DMS 273 treated with DMSO at 0.1 percent for 48 hours (cell line): ENCODE data around the gene KCNB1.
"Not testable (repeated sequence)": the region's sequence is repeated elsewhere in the genome, so short reads cannot be mapped to it uniquely, and the experiment has no call there.

Source experiments
- DNase-seq: peaks from one replicate; lab custom pipeline; 2025; lab: John Stamatoyannopoulos, UW

Gene KCNB1

DNA sequence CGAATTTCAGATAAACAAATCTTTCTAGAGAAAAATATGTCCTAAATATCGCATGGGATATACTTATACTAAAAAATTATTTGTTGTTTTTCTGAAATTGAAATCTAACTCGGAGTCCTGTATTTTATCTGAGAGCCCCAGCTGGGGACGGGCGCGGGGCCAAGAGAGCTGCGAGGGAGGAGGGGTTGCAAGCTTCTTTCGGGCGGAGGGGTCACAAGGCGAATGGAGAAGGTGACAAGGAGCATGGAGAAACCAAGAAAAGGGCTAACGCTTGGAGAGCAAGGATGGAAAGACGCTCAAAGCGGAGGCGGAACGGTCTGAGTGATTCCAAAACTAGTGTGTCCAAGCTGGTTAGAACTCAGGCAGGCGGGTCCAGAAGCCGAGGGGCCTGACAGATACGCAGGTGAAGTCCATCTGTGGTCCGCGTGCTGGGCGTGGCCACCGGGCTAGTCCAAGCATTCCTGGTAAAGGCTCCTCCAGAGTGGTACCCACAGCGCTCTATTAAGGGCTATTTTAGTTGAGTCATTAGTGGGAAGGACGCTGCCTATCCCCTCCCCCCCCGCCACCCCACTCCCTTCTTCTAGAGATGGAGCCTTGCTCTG lies 163.2 kb downstream of the KCNB1 start:
- no peak for DNase-seq

DNA sequence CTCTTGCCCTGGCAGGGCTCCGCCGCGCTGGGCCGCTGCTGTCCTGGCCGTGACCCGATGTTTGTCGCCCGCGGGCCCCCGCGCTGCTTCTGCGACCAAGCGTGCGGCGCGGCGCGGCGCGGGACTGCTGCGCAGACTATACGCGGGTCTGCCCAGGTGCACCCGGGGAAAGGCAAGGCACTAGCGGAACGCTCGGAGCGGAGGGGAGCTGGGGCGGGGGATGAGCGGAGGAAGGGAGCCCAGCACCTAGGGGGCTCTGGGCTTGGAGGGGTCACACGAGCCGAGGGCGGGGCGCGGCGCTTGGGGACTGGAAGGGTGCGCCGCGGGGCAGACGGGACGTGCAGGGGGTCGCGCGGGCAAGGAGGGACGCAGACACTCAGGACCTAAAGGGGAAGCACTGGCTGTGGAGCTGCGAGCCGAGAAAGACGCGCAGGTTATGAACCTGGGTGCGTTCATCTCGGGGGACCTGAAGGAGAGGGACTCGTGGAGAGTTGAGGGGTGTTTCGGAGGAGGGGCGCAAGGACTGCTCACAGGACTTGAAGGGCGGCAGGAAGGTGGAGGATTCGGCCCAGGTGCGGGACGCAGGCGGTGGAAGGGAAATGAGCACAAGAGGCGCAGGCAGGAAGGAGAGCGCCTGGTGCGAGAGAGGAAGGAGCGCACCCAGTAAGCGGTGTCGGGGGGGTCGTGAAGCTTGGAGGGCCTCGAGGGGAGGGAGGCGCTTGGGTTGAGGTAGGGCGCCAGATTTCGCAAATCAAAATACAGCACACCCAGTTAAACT lies 163.8 kb downstream of the KCNB1 start:
- no peak for DNase-seq

DNA sequence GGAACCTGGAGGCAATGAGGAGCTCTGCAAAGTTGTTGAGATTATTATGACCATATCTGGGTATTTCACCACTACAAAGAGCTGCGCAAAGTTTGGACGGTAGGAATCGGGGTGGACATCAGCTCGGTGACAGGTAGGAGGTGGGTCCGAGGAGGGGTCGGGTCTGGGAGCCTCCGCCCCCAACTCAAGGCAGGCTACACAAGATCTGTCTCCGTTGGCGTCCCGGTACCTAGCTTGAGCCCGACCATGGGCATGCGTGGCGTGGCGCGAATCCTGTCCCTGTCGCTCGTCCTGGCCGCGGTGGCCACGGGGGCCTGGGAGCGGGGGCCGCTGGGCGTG lies 164.4 kb downstream of the KCNB1 start:
- no peak for DNase-seq

DNA sequence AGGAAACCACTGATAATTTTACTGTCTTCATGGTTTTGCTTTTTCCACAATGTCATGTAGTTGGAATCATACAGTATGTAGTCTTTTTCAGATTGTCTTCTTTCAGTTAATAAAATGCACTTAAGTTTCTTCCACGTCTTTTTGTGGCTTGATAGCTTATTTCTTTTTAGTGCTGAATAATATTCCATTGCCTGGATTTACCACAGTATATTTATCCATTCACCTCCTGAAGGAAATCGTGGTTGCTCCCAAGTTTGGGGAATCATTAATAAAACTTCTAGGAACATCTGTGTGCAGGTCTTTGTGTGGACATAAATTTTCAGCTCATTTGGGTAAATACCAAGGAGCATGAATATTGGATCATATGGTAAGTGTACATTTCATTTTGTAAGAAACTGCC lies 165.8 kb downstream of the KCNB1 start:
- no peak for DNase-seq

DNA sequence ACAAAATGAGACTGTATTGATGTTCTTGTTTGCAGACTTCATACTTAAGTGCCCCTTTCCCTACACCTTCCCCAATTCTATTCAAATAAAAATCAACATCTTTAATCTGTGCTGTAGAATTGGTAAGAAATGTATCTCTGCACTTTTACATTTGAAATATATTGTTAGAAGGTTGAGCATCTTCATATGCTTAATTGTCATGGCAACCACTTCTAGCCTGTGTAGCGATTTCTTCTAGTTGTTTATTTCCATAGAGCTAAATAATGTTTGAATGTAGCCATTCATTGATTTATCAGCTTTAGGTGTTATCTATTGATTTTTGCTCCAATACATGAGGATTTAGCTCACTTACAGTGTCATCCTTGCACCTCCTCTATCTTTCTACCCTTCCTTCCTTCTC lies 166.9 kb downstream of the KCNB1 start:
- DNase-seq: no peak

DNA sequence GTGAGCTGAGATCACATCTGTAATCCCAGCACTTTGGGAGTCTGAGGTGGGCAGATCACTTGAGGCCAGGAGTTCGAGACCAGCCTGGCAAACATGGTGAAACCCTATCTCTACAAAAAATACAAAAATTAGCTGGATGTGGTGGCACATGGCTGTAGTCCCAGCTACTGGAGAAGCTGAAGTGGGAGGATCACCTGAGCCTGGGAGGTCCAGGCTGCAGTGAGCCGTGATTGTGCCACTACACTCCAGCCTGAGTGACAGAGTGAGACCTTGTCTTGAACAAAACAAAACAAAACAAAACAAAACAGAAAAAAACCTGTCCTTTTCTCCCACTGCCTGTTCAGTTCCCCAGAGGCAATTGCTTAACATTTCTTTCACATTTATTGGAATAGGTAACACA lies 168.4 kb downstream of the KCNB1 start:
- DNase-seq: not testable (repeated sequence)
